NCI-H2171 (cell line): ENCODE data around the gene NAMPT.
A peak's percentile ranks its signal among the peaks of the same experiment; 100 is the strongest.
"Not testable (repeated sequence)": the region's sequence is repeated elsewhere in the genome, so short reads cannot be mapped to it uniquely, and the experiment has no call there.

Experiments used
- DNase-seq: peaks from one replicate; lab custom pipeline; 2025; lab: John Stamatoyannopoulos, UW

Gene NAMPT

GRCh38 chr7:106231856-106232490, 52.8 kb downstream of the NAMPT start:
- DNase-seq, result no peak

GRCh38 chr7:106225856-106226255, 58.9 kb downstream of the NAMPT start:
- no peak for DNase-seq

GRCh38 chr7:106224797-106225196, 60.0 kb downstream of the NAMPT start:
- DNase-seq, result no peak

- peak; percentile 38 for DNase-seq
These were observed 61.6 kb downstream of the NAMPT start for GRCh38 chr7:106223156-106223555.

GRCh38 chr7:106222545-106222944, 62.2 kb downstream of the NAMPT start:
- no peak for DNase-seq

- DNase-seq, result no peak
These were observed 64.5 kb downstream of the NAMPT start for GRCh38 chr7:106220307-106220706.

GRCh38 chr7:106219170-106219569, 65.6 kb downstream of the NAMPT start:
- no peak for DNase-seq

GRCh38 chr7:106218546-106218945, 66.2 kb downstream of the NAMPT start:
- no peak for DNase-seq

GRCh38 chr7:106216923-106217542, 67.8 kb downstream of the NAMPT start:
- no peak for DNase-seq

GRCh38 chr7:106216517-106216922, 68.3 kb downstream of the NAMPT start:
- no peak for DNase-seq

- no peak for DNase-seq
These were observed 68.8 kb downstream of the NAMPT start for GRCh38 chr7:106215868-106216516.

- DNase-seq, result not testable (repeated sequence)
These were observed 75.8 kb downstream of the NAMPT start for GRCh38 chr7:106208944-106209343.

GRCh38 chr7:106206826-106207541, 77.8 kb downstream of the NAMPT start:
- DNase-seq, result no peak

GRCh38 chr7:106205621-106206222, 79.1 kb downstream of the NAMPT start:
- no peak for DNase-seq

GRCh38 chr7:106203473-106203872, 81.3 kb downstream of the NAMPT start:
- no peak for DNase-seq

GRCh38 chr7:106201164-106201563, 83.6 kb downstream of the NAMPT start:
- DNase-seq, result no peak

- DNase-seq, result no peak
These were observed 84.9 kb downstream of the NAMPT start for GRCh38 chr7:106199813-106200364.

GRCh38 chr7:106199024-106199423, 85.8 kb downstream of the NAMPT start:
- no peak for DNase-seq
